HG03103 (cell line): Measurements from ENCODE around the gene MAP1LC3B.

ENCODE experiments used
- ATAC-seq: cut with Tn5 transposase; IDR thresholded peaks from one replicate; pipeline ENCODE4 v1.9.1; 2021; ENCODE audit warnings: low read depth; ENCODE audit not compliant: unreplicated experiment

The MAP1LC3B gene

GRCh38 chr16:87451563-87452210 is 59.6 kb downstream of the MAP1LC3B start:
- ATAC-seq = no peak

DNA sequence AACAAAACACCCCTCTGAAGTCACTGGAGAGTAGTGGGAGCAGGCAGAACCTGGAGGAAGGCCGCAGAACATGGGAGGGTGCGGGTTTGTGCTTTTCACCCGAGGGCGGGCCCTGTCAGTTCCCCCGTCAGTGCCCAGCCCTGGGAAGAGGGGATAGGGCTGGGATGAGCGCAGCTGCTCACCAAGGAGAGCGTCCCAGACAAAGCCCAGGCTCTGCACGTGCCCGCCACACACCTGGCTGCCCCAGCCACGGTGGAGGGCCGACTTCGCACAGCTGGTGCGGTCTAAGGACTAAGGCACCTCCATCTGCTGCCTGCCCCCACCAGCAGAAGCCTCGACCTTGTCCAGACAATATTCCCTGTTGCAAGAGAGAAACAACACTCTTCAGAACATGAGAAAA is 61.2 kb downstream of the MAP1LC3B start:
- ATAC-seq = no peak
